Pancreas (tissue), 10 donors: ENCODE results near the gene CALR. TPM values are rescaled to one million over a fixed set of nuclear protein-coding genes. Genes with fewer than 3 reads are reported as not detected.
A peak's percentile ranks its signal among the peaks of the same experiment; 100 is the strongest.

Experiments used
- ATAC-seq, 4 donors: fragments of 200-7000 bp; cut with Tn5 transposase; one replicate each; pipeline versions ENCODE4 v1.8.0 to v1.9.1; 2020; ENCODE audit warnings: mild to moderate bottlenecking in 4 of 4, moderate library complexity in 4 of 4
- DNase-seq, 6 donors: peaks; one replicate each; pipeline ENCODE4 v3.0.0-alpha.2; 2020
- FAIRE-seq: peaks from 2 replicates; lab custom pipeline; 2012; peaks lifted over from hg19 to GRCh38; lab: Jason Lieb, UNC
- H3K27ac ChIP-seq, 4 donors: fragments of 200-600 bp; sonication (generic); 1 replicate in 3 of 4; 2 replicates in 1 of 4; pipeline versions ENCODE4 v1.5.0 to v1.8.0; 2020
- H3K27me3 ChIP-seq, 4 donors: fragments of 200-600 bp; one replicate each; pipeline ENCODE4 v1.8.0; 2021
- H3K36me3 ChIP-seq, 3 donors: fragments of 200-600 bp; sonication (generic) in 1 of 3; one replicate each; pipeline versions ENCODE4 v1.5.0 to v1.8.0; 2020 to 2021
- H3K4me1 ChIP-seq, 3 donors: fragments of 200-600 bp; one replicate each; pipeline ENCODE4 v1.8.0; 2021
- H3K4me3 ChIP-seq, 4 donors: fragments of 200-600 bp; sonication (generic) in 2 of 4; one replicate each; pipeline versions ENCODE4 v1.5.0 to v1.8.0; 2020 to 2021
- H3K9me3 ChIP-seq, 4 donors: fragments of 200-600 bp; one replicate each; pipeline ENCODE4 v1.8.0; 2021
- CTCF ChIP-seq, 4 donors: fragments of 200-600 bp; sonication (generic) in 3 of 4; IDR thresholded peaks; one replicate each; pipeline versions ENCODE4 v1.5.0 to v1.8.0; 2021; ENCODE audit warnings: antibody characterized with exemption in 4 of 4
- WGBS, 2 donors: extraction: QIAGEN DNeasy Blood & Tissue Kit; methylation state at CpG; one replicate each; pipeline ENCODE4 v1.1.7; 2013; 5-methylcytosine and 5-hydroxymethylcytosine counted together
- intact Hi-C, 3 donors: fragments of 100-400 bp; cut with DNase I; formaldehyde crosslinking; loops; one replicate each; pipeline versions ENCODE4 v1.11.1 to v1.14.2; 2022
- polyA plus RNA-seq, 2 donors: library from polyadenylated mRNA; stranded (reverse); fragments of 200-250 nt; gene quantifications; one replicate each; pipeline ENCODE4 v1.2.3, GENCODE V29; 2013
- total RNA-seq, 6 donors: library from RNA; stranded (reverse); fragmentation: NEBNext Ultra II Directional in 4 of 6; extraction: Animal tissue kit (Norgen Biotek cat#: 25700) in 4 of 6; gene quantifications; one replicate each; pipeline versions ENCODE4 v1.2.1 to v1.2.4, GENCODE V29; 2021 to 2023
- donor health status: healthy with polysubstance abuse.
- donor health status: DM: no; HTN: no; CAD: no; lungs with moderate emphysema.
- donor health status: DM: no; HTN: no; CAD: no.
- donor health status: control.
- donor health status: control.
- donor health status: Bipolar disorder and iron deficiency.
- donor health status: DM: yes; HTN: yes; CAD: no.
- donor health status: DM: no; HTN: no; CAD: no.
- donor health status: DM: no; HTN: no; CAD: no.
- donor health status: DM: yes; HTN: yes; CAD: no.

Gene CALR
- total and polyA plus RNA-seq, 8 donors: 132 to 681 (median 305) TPM

GRCh38 chr19:12967907-12968306 lies 29.5 kb downstream of the CALR start:
- FAIRE-seq (no peak), DNase-seq (no peak), ATAC-seq (no peak)
- TF ChIP-seq CTCF (IDR thresholded peaks at IDR 0.05): no peak
- H3K36me3 ChIP-seq: no peaks in the 10 kb centered on the region
- no peak overlapping the region for H3K4me3 ChIP-seq
- H3K27me3 ChIP-seq: no peaks in the 10 kb centered on the region
- peaks cover 0 to 3% (median 0%) of the 10 kb centered on the region in 3 donors for H3K4me1 ChIP-seq
- intact Hi-C loops: no loop called here
- H3K27ac ChIP-seq: no peak overlapping the region
- WGBS, 2 donors: 93% methylated on average over 5 of the region's 5 CpGs
- no peaks in the 10 kb centered on the region for H3K9me3 ChIP-seq

GRCh38 chr19:12969292-12969988 lies 31.0 kb downstream of the CALR start, which contains the start of gene DAND5:
TSS of gene DAND5 (plus strand) at chr19:12969576. CDS start at chr19:12969661, 85 bp downstream.
- Histone ChIP-seq H3K36me3 (no peaks in the 10 kb centered on the region), H3K9me3 (no peaks in the 10 kb centered on the region), H3K27ac (peak within 1 kb of the TSS in 1 of 4 donors; percentile 17), H3K4me1 (peaks cover 0 to 3% (median 0%) of the 10 kb centered on the region in 3 donors), H3K27me3 (no peaks in the 10 kb centered on the region), H3K4me3 (no peak within 1 kb of the TSS)
- WGBS, 2 donors: 28 to 35% methylated on average over 14 of the region's 14 CpGs
- intact Hi-C loops: no loop called here
- FAIRE-seq (no peak), DNase-seq (peak in 2 of 6 donors; percentile 71 to 85), ATAC-seq (peak in 2 of 4 donors; percentile 40 to 42)
- no peak for TF ChIP-seq CTCF (IDR thresholded peaks at IDR 0.05)

GRCh38 chr19:12970070-12970820 lies 31.8 kb downstream of the CALR start:
- Histone ChIP-seq H3K27ac (no peak overlapping the region), H3K4me3 (no peak overlapping the region), H3K36me3 (no peaks in the 10 kb centered on the region), H3K4me1 (peaks cover 0 to 3% (median 0%) of the 10 kb centered on the region in 3 donors), H3K9me3 (no peaks in the 10 kb centered on the region), H3K27me3 (no peaks in the 10 kb centered on the region)
- no peak for FAIRE-seq
- WGBS, 2 donors: 85% methylated on average over 7 of the region's 7 CpGs
- no peak for TF ChIP-seq CTCF (IDR thresholded peaks at IDR 0.05)
- intact Hi-C loops: loop anchor here in 1 of 3 donors (10.0 kb wide), 1 partner anchor 295 kb away; no protein-coding TSS in a partner anchor
- DNase-seq: no peak
- no peak for ATAC-seq

- intact Hi-C loops: loop anchor here in 1 of 3 donors (10.0 kb wide), 1 partner anchor 292 kb away; no protein-coding TSS in a partner anchor
- TF ChIP-seq CTCF (IDR thresholded peaks at IDR 0.05): no peak
- Histone ChIP-seq H3K27me3 (no peaks in the 10 kb centered on the region), H3K9me3 (no peaks in the 10 kb centered on the region), H3K4me3 (no peak overlapping the region), H3K4me1 (peaks cover 0 to 3% (median 0%) of the 10 kb centered on the region in 3 donors), H3K36me3 (no peaks in the 10 kb centered on the region), H3K27ac (no peak overlapping the region)
- DNase-seq (no peak), FAIRE-seq (no peak), ATAC-seq (no peak)
- WGBS, 2 donors: 73 to 84% methylated on average over 16 of the region's 16 CpGs
These were observed 34.8 kb downstream of the CALR start for GRCh38 chr19:12973236-12973635.
